Activated CD4-positive, alpha-beta memory T cell treated with anti-CD3 and anti-CD28 coated beads, Interleukin-2, amount 10 ng/mL, durations not matched to agents 7 days and 5 days (primary cell): ENCODE measurements around the gene UBE2F. TPM values are rescaled to one million over a fixed set of nuclear protein-coding genes. Genes with fewer than 3 reads are reported as not detected.
"Not testable (repeated sequence)": the region's sequence is repeated elsewhere in the genome, so short reads cannot be mapped to it uniquely, and the experiment has no call there.

ENCODE experiments used
- CTCF ChIA-PET: fragments of 350-600 bp; sonication (Branson Sonifier 250); formaldehyde crosslinking; loops from one replicate; lab custom pipeline; 2021; ENCODE audit warnings: antibody characterized with exemption, inconsistent platforms; lab: Charles Lee
- POLR2A ChIA-PET: fragments of 350-600 bp; sonication (Branson Sonifier 250); formaldehyde crosslinking; loops from one replicate; lab custom pipeline; 2021; ENCODE audit warnings: antibody characterized with exemption; lab: Charles Lee
- DNase-seq: peaks from one replicate; pipeline ENCODE4 v3.0.0-alpha.2; 2020
- H3K27ac Mint-ChIP-seq: one replicate; pipeline ENCODE4 v1.8.0; 2021; ENCODE audit warnings: mild to moderate bottlenecking, mixed read lengths
- H3K27me3 Mint-ChIP-seq: one replicate; pipeline ENCODE4 v1.8.0; 2021; ENCODE audit warnings: mixed read lengths
- H3K36me3 Mint-ChIP-seq: one replicate; pipeline ENCODE4 v1.8.0; 2021; ENCODE audit warnings: low read depth, mixed read lengths
- H3K4me1 Mint-ChIP-seq: one replicate; pipeline ENCODE4 v1.8.0; 2021; ENCODE audit warnings: mixed read lengths
- H3K4me3 Mint-ChIP-seq: one replicate; pipeline ENCODE4 v1.8.0; 2021; ENCODE audit warnings: mild to moderate bottlenecking, mixed read lengths
- H3K9me3 Mint-ChIP-seq: one replicate; pipeline ENCODE4 v1.8.0; 2021; ENCODE audit warnings: mixed read lengths
- total RNA-seq, 2 experiments: library from RNA; stranded (reverse); gene quantifications; one replicate each; pipeline ENCODE4 v1.2.3, GENCODE V29; 2021

UBE2F gene
- total RNA-seq, 2 experiments from 2014 or later, result 77.5 to 82.7 TPM

- Mint-ChIP-seq H3K27ac (no peak overlapping the region), H3K9me3 (peaks cover 8% of the 10 kb centered on the region), H3K4me3 (no peak overlapping the region), H3K4me1 (peaks cover 4% of the 10 kb centered on the region), H3K36me3 (peaks cover 38% of the 10 kb centered on the region), H3K27me3 (no peaks in the 10 kb centered on the region)
- no peak for DNase-seq
- ChIA-PET POLR2A (no interaction called here), CTCF (interaction anchor here (1.1 kb wide), 1 partner anchor 124 kb away, joined by 3 read pairs; no protein-coding TSS in a partner anchor)
These were observed 80.0 kb downstream of the UBE2F start for GRCh38 chr2:238046725-238047270.

GRCh38 chr2:238053191-238053776, 86.5 kb downstream of the UBE2F start:
- Mint-ChIP-seq H3K27ac (no peak overlapping the region), H3K36me3 (peaks cover 3% of the 10 kb centered on the region), H3K4me3 (no peak overlapping the region), H3K9me3 (peaks cover 4% of the 10 kb centered on the region), H3K27me3 (peaks cover 13% of the 10 kb centered on the region), H3K4me1 (peaks cover 6% of the 10 kb centered on the region)
- CTCF ChIA-PET, result interaction anchor here (0.7 kb wide), 1 partner anchor 20 kb away, joined by 3 read pairs; no protein-coding TSS in a partner anchor
- POLR2A ChIA-PET, result interaction anchor here (0.9 kb wide), 1 partner anchor 155 kb away, joined by 3 read pairs; no protein-coding TSS in a partner anchor
- DNase-seq, result no peak

GRCh38 chr2:238055841-238056240, 89.0 kb downstream of the UBE2F start:
- H3K27me3 Mint-ChIP-seq, result peaks cover 13% of the 10 kb centered on the region
- no peak overlapping the region for H3K4me3 Mint-ChIP-seq
- H3K27ac Mint-ChIP-seq, result no peak overlapping the region

GRCh38 chr2:238057696-238058575, 91.1 kb downstream of the UBE2F start:
- POLR2A ChIA-PET, result interaction anchor here (1.2 kb wide), 1 partner anchor 18 kb away, joined by 4 read pairs; no protein-coding TSS in a partner anchor
- CTCF ChIA-PET, H3K9me3 Mint-ChIP-seq, H3K36me3 Mint-ChIP-seq, DNase-seq, H3K27ac Mint-ChIP-seq, H3K4me3 Mint-ChIP-seq: not testable (repeated sequence)
- Mint-ChIP-seq H3K4me1 (peaks cover 37% of the 10 kb centered on the region), H3K27me3 (peaks cover 13% of the 10 kb centered on the region)

More at GRCh38 chr2:238055841-238056240, 89.0 kb downstream of the UBE2F start:
- H3K36me3 Mint-ChIP-seq, result peaks cover 6% of the 10 kb centered on the region
- no peaks in the 10 kb centered on the region for H3K9me3 Mint-ChIP-seq
- ChIA-PET CTCF (no interaction called here), POLR2A (no interaction called here)
- no peak for DNase-seq
- peaks cover 21% of the 10 kb centered on the region for H3K4me1 Mint-ChIP-seq

GRCh38 chr2:238059505-238059904, 92.7 kb downstream of the UBE2F start:
- DNase-seq, result no peak
- Mint-ChIP-seq H3K4me1 (peaks cover 52% of the 10 kb centered on the region), H3K27me3 (peaks cover 13% of the 10 kb centered on the region), H3K36me3 (peaks cover 13% of the 10 kb centered on the region), H3K27ac (no peak overlapping the region), H3K9me3 (no peaks in the 10 kb centered on the region), H3K4me3 (peak overlapping the region; percentile 82)
- CTCF ChIA-PET, result no interaction called here
- POLR2A ChIA-PET, result no interaction called here

- peak overlapping the region; percentile 82 for H3K4me3 Mint-ChIP-seq
- H3K9me3 Mint-ChIP-seq, result no peaks in the 10 kb centered on the region
- ChIA-PET CTCF (interaction anchor here (1.0 to 1.6 kb wide), 4 partner anchors 45 to 204 kb away, joined by 3 to 4 read pairs (median 3); no protein-coding TSS in a partner anchor), POLR2A (interaction anchor here (0.7 to 2.3 kb wide), 8 partner anchors 11 to 187 kb away, joined by 3 to 9 read pairs (median 3); partner anchors contain the start of gene ILKAP)
- DNase-seq, result no peak
- peaks cover 55% of the 10 kb centered on the region for H3K4me1 Mint-ChIP-seq
- H3K36me3 Mint-ChIP-seq, result peaks cover 17% of the 10 kb centered on the region
- peaks cover 13% of the 10 kb centered on the region for H3K27me3 Mint-ChIP-seq
- H3K27ac Mint-ChIP-seq, result peak overlapping the region; percentile 61
These were observed 93.3 kb downstream of the UBE2F start for GRCh38 chr2:238060096-238060541.

GRCh38 chr2:238060542-238061314, 93.9 kb downstream of the UBE2F start, which contains the start of gene SCLY:
Gene SCLY (plus strand): TSS chr2:238061001. CDS start chr2:238061055, 54 bp downstream.
- Mint-ChIP-seq H3K27ac (peak within 1 kb of the TSS; percentile 78), H3K36me3 (peaks cover 19% of the 10 kb centered on the region), H3K4me1 (peaks cover 56% of the 10 kb centered on the region), H3K27me3 (peaks cover 13% of the 10 kb centered on the region), H3K4me3 (peak within 1 kb of the TSS; percentile 82), H3K9me3 (no peaks in the 10 kb centered on the region)
- ChIA-PET CTCF (interaction anchor here (1.0 to 2.0 kb wide), 5 partner anchors 46 to 203 kb away, joined by 3 to 5 read pairs (median 3); no protein-coding TSS in a partner anchor), POLR2A (interaction anchor here (0.6 to 2.3 kb wide), 12 partner anchors 11 to 374 kb away, joined by 3 to 9 read pairs (median 4); partner anchors contain the start of genes ILKAP, PER2 and RAMP1)
- peak; percentile 97 for DNase-seq

- peak overlapping the region; percentile 82 for H3K4me3 Mint-ChIP-seq
- peak; percentile 28 for DNase-seq
These were observed 94.7 kb downstream of the UBE2F start for GRCh38 chr2:238061315-238062202.

GRCh38 chr2:238063414-238064189, 96.8 kb downstream of the UBE2F start:
- POLR2A ChIA-PET, result no interaction called here

More at GRCh38 chr2:238061315-238062202, 94.7 kb downstream of the UBE2F start:
- Mint-ChIP-seq H3K27ac (peak overlapping the region; percentile 78), H3K9me3 (peaks cover 4% of the 10 kb centered on the region), H3K4me1 (peaks cover 55% of the 10 kb centered on the region), H3K27me3 (peaks cover 7% of the 10 kb centered on the region), H3K36me3 (peaks cover 27% of the 10 kb centered on the region)
- CTCF ChIA-PET, result interaction anchor here (0.8 to 2.0 kb wide), 7 partner anchors 47 to 204 kb away, joined by 3 to 7 read pairs (median 3); no protein-coding TSS in a partner anchor
- POLR2A ChIA-PET, result interaction anchor here (0.6 to 2.3 kb wide), 11 partner anchors 19 to 374 kb away, joined by 3 to 9 read pairs (median 4); partner anchors contain the start of genes ILKAP, PER2 and RAMP1

GRCh38 chr2:238064376-238064775, 97.6 kb downstream of the UBE2F start:
- H3K27me3 Mint-ChIP-seq, result no peaks in the 10 kb centered on the region
- peaks cover 6% of the 10 kb centered on the region for H3K9me3 Mint-ChIP-seq
- DNase-seq, result no peak
- H3K27ac Mint-ChIP-seq, result peak overlapping the region; percentile 8
- H3K4me1 Mint-ChIP-seq, result peaks cover 68% of the 10 kb centered on the region
- ChIA-PET POLR2A (interaction anchor here (1.0 kb wide), 1 partner anchor 139 kb away, joined by 3 read pairs; the partner anchor contains the start of gene ILKAP), CTCF (no interaction called here)
- H3K36me3 Mint-ChIP-seq, result peaks cover 50% of the 10 kb centered on the region
- no peak overlapping the region for H3K4me3 Mint-ChIP-seq

More at GRCh38 chr2:238063414-238064189, 96.8 kb downstream of the UBE2F start:
- H3K27me3 Mint-ChIP-seq, result no peaks in the 10 kb centered on the region
- H3K4me1 Mint-ChIP-seq, result peaks cover 66% of the 10 kb centered on the region
- no peak for DNase-seq
- H3K36me3 Mint-ChIP-seq, result peaks cover 48% of the 10 kb centered on the region
- H3K27ac Mint-ChIP-seq, result peak overlapping the region; percentile 8
- CTCF ChIA-PET, result no interaction called here
- peaks cover 6% of the 10 kb centered on the region for H3K9me3 Mint-ChIP-seq
- H3K4me3 Mint-ChIP-seq, result no peak overlapping the region
